KMS-11 (cell line): ENCODE results near the gene TSEN15.
A peak's percentile ranks its signal among the peaks of the same experiment; 100 is the strongest.

Source experiments
- H2AFZ ChIP-seq: fragments of 200-600 bp; sonication (generic); 2 replicates; pipeline ENCODE4 v1.6.1; 2016; ENCODE audit warnings: antibody characterized with exemption, mixed run types, low read depth
- H3K27ac ChIP-seq: fragments of 200-600 bp; sonication (generic); 2 replicates; pipeline ENCODE4 v1.6.1; 2016; ENCODE audit warnings: mild to moderate bottlenecking, mixed run types
- H3K27me3 ChIP-seq: fragments of 200-600 bp; sonication (generic); 2 replicates; pipeline ENCODE4 v1.6.1; 2017; ENCODE audit warnings: mild to moderate bottlenecking, low read depth, mixed run types, moderate library complexity; ENCODE audit not compliant: insufficient read depth
- H3K36me3 ChIP-seq: fragments of 200-600 bp; sonication (generic); 2 replicates; pipeline ENCODE4 v1.6.1; 2017; ENCODE audit warnings: mild to moderate bottlenecking, mixed run types; ENCODE audit not compliant: insufficient read depth
- H3K4me1 ChIP-seq: fragments of 200-600 bp; sonication (generic); 2 replicates; pipeline ENCODE4 v1.6.1; 2016; ENCODE audit warnings: mild to moderate bottlenecking, low read depth, mixed run types; ENCODE audit not compliant: poor library complexity, severe bottlenecking
- H3K4me2 ChIP-seq: fragments of 200-600 bp; sonication (generic); 2 replicates; pipeline ENCODE4 v1.7.0; 2016; ENCODE audit warnings: mild to moderate bottlenecking, mixed run types
- H3K4me3 ChIP-seq: fragments of 200-600 bp; sonication (generic); IDR thresholded peaks from 2 replicates; pipeline ENCODE4 v1.6.1; 2017; ENCODE audit warnings: low read depth, low read length, mixed read lengths; ENCODE audit not compliant: insufficient read depth
- H3K79me2 ChIP-seq: fragments of 200-600 bp; sonication (generic); 2 replicates; pipeline ENCODE4 v1.6.1; 2016; ENCODE audit warnings: low read depth, mixed run types; ENCODE audit not compliant: insufficient read depth
- H3K9ac ChIP-seq: fragments of 200-600 bp; sonication (generic); 2 replicates; pipeline ENCODE4 v1.6.1; 2016; ENCODE audit warnings: mild to moderate bottlenecking, mixed run types
- H4K20me1 ChIP-seq: fragments of 200-600 bp; sonication (generic); 2 replicates; pipeline ENCODE4 v1.6.1; 2016; ENCODE audit warnings: mild to moderate bottlenecking, mixed run types; ENCODE audit not compliant: insufficient read depth
- CTCF ChIP-seq: fragments of 200-600 bp; sonication (generic); conservative IDR thresholded peaks from 2 replicates; pipeline ENCODE4 v1.6.1; 2017; ENCODE audit warnings: low read depth, mild to moderate bottlenecking, antibody characterized with exemption, low read length, moderate library complexity, mixed read lengths

Gene TSEN15

DNA sequence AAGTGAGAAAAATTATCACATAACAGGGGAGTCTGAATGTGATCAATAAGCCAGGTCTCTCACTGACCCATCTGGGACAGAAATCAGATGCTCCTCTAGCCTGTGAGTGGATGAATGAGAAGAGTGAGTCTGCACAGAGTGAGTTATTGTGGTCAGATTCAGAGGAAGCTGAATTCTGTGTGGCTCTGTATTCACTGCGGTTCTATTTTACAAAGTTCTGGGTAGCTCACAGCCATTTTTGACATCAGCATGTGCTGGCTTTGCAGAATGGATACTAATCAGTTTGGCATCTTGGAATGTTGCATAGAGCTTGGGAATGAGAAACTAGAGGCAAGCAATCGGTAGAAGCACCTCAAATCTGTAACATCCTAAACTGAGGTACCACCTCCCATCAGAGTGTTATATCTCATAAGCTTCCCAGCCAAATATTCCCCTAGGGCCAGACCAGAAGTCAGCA is 17.8 kb upstream of the TSEN15 start:
- H3K79me2 ChIP-seq, result no peaks in the 10 kb centered on the region
- no peak overlapping the region for H2AFZ ChIP-seq
- H3K4me2 ChIP-seq, result no peak overlapping the region
- H3K4me3 ChIP-seq, result no peak overlapping the region
- no peaks in the 10 kb centered on the region for H3K36me3 ChIP-seq
- no peaks in the 10 kb centered on the region for H3K27me3 ChIP-seq
- no peak overlapping the region for H3K27ac ChIP-seq
- H3K4me1 ChIP-seq, result peaks cover 10% of the 10 kb centered on the region
- no peaks in the 10 kb centered on the region for H4K20me1 ChIP-seq
- H3K9ac ChIP-seq, result no peak overlapping the region
- no peak for TF ChIP-seq CTCF

GRCh38 chr1:184034761-184035379 is 16.7 kb upstream of the TSEN15 start:
- Histone ChIP-seq H4K20me1 (no peaks in the 10 kb centered on the region), H3K27me3 (no peaks in the 10 kb centered on the region), H3K9ac (no peak overlapping the region), H3K4me2 (no peak overlapping the region), H3K79me2 (no peaks in the 10 kb centered on the region), H3K27ac (no peak overlapping the region), H3K36me3 (no peaks in the 10 kb centered on the region), H3K4me1 (peaks cover 10% of the 10 kb centered on the region), H3K4me3 (no peak overlapping the region), H2AFZ (no peak overlapping the region)
- TF ChIP-seq CTCF, result no peak

- no peak overlapping the region for H3K9ac ChIP-seq
These were observed 15.6 kb upstream of the TSEN15 start for GRCh38 chr1:184035719-184036516.

GRCh38 chr1:184036517-184036949 is 15.0 kb upstream of the TSEN15 start:
- TF ChIP-seq CTCF, result no peak
- H3K4me1 ChIP-seq, result peaks cover 10% of the 10 kb centered on the region
- no peaks in the 10 kb centered on the region for H3K36me3 ChIP-seq
- H3K27ac ChIP-seq, result no peak overlapping the region
- no peaks in the 10 kb centered on the region for H3K79me2 ChIP-seq
- H3K9ac ChIP-seq, result peak overlapping the region; percentile 82; the same call in 1 of the 2 replicates
- H2AFZ ChIP-seq, result peak overlapping the region; percentile 95
- peak overlapping the region; percentile 85 for H3K4me3 ChIP-seq
- peak overlapping the region; percentile 50 for H3K4me2 ChIP-seq
- H4K20me1 ChIP-seq, result no peaks in the 10 kb centered on the region
- no peaks in the 10 kb centered on the region for H3K27me3 ChIP-seq

More at GRCh38 chr1:184035719-184036516, 15.6 kb upstream of the TSEN15 start:
- no peaks in the 10 kb centered on the region for H4K20me1 ChIP-seq
- no peaks in the 10 kb centered on the region for H3K79me2 ChIP-seq
- no peak for TF ChIP-seq CTCF
- peak overlapping the region; percentile 50; the same call in 1 of the 2 replicates for H3K4me2 ChIP-seq
- no peaks in the 10 kb centered on the region for H3K27me3 ChIP-seq
- H3K36me3 ChIP-seq, result no peaks in the 10 kb centered on the region
- no peak overlapping the region for H3K27ac ChIP-seq
- no peak overlapping the region for H2AFZ ChIP-seq
- H3K4me3 ChIP-seq, result no peak overlapping the region
- peaks cover 10% of the 10 kb centered on the region for H3K4me1 ChIP-seq
